Erythroblast (primary cell): ENCODE measurements around the gene APLN.

Experiments
- GATA1 ChIP-seq: IDR thresholded peaks from 2 replicates; pipeline ENCODE4 v1.6.1; 2011; ENCODE audit warnings: low read depth, mild to moderate bottlenecking, control low read depth, low read length, moderate library complexity
- POLR2A ChIP-seq: IDR thresholded peaks from 2 replicates; pipeline ENCODE4 v1.6.1; 2011; ENCODE audit warnings: mild to moderate bottlenecking, low read length

GRCh38 chrX:129693354-129693753 lies 38.6 kb upstream of the APLN start:
- TF ChIP-seq POLR2A (no peak), GATA1 (no peak)
